ENCODE data around the gene FOXA2.
"Not testable (repeated sequence)": the region's sequence is repeated elsewhere in the genome, so short reads cannot be mapped to it uniquely, and the experiment has no call there.

Gene FOXA2

GRCh38 chr20:22567944-22568871 lies 16.2 kb downstream of the FOXA2 start:
- no peak for DNase-seq (ENCODE audit: low spot score)

GRCh38 chr20:22566876-22567658 lies 17.3 kb downstream of the FOXA2 start:
- DNase-seq (ENCODE audit: low spot score), result no peak

- no peak for DNase-seq (ENCODE audit: low spot score)
Observed at GRCh38 chr20:22563062-22563965, 21.1 kb downstream of the FOXA2 start.

GRCh38 chr20:22562620-22563019 lies 21.8 kb downstream of the FOXA2 start:
- DNase-seq (ENCODE audit: low spot score), result no peak

GRCh38 chr20:22561965-22562577 lies 22.3 kb downstream of the FOXA2 start:
- no peak for DNase-seq (ENCODE audit: low spot score)

- DNase-seq (ENCODE audit: low spot score), result no peak
Observed at GRCh38 chr20:22560817-22561216, 23.6 kb downstream of the FOXA2 start.

- DNase-seq (ENCODE audit: low spot score), result no peak
Observed at GRCh38 chr20:22559711-22560318, 24.6 kb downstream of the FOXA2 start.

GRCh38 chr20:22557403-22558276 lies 26.7 kb downstream of the FOXA2 start:
- DNase-seq (ENCODE audit: low spot score), result no peak

GRCh38 chr20:22556565-22557056 lies 27.8 kb downstream of the FOXA2 start:
- DNase-seq (ENCODE audit: low spot score), result no peak

- DNase-seq (ENCODE audit: low spot score), result no peak
Observed at GRCh38 chr20:22555791-22556564, 28.4 kb downstream of the FOXA2 start.

- DNase-seq (ENCODE audit: low spot score), result no peak
Observed at GRCh38 chr20:22554391-22554790, 30.0 kb downstream of the FOXA2 start.

GRCh38 chr20:22550514-22550913 lies 33.9 kb downstream of the FOXA2 start:
- not testable (repeated sequence) for DNase-seq (ENCODE audit: low spot score)

GRCh38 chr20:22548040-22548439 lies 36.3 kb downstream of the FOXA2 start:
- no peak for DNase-seq (ENCODE audit: low spot score)

- DNase-seq (ENCODE audit: low spot score), result no peak
Observed at GRCh38 chr20:22546344-22546743, 38.0 kb downstream of the FOXA2 start.

- no peak for DNase-seq (ENCODE audit: low spot score)
Observed at GRCh38 chr20:22545045-22545444, 39.3 kb downstream of the FOXA2 start.

- DNase-seq (ENCODE audit: low spot score), result no peak
Observed at GRCh38 chr20:22544462-22544861, 39.9 kb downstream of the FOXA2 start.

GRCh38 chr20:22542427-22542826 lies 41.9 kb downstream of the FOXA2 start:
- DNase-seq (ENCODE audit: low spot score), result no peak

GRCh38 chr20:22540832-22541231 lies 43.5 kb downstream of the FOXA2 start:
- no peak for DNase-seq (ENCODE audit: low spot score)

Data from kidney tubule cell (primary cell).